SU-DHL-6 (cell line): ENCODE data around the gene ARPC2.
A peak's percentile ranks its signal among the peaks of the same experiment; 100 is the strongest.

Experiments
- H2AFZ ChIP-seq: fragments of 200-600 bp; sonication (generic); 2 replicates; pipeline ENCODE4 v1.6.1; 2014; ENCODE audit warnings: low read depth, mild to moderate bottlenecking, moderate library complexity, mixed read lengths, antibody characterized with exemption, low read length; ENCODE audit not compliant: severe bottlenecking
- H3F3A ChIP-seq: fragments of 200-600 bp; shearing (Covaris generic); 2 replicates; pipeline ENCODE4 v1.6.0; 2016; ENCODE audit warnings: antibody characterized with exemption, mild to moderate bottlenecking; ENCODE audit not compliant: insufficient read depth
- H3K27ac ChIP-seq: fragments of 200-600 bp; sonication (generic); 2 replicates; pipeline ENCODE4 v1.5.1; 2016; ENCODE audit warnings: low read depth, mild to moderate bottlenecking, low read length, moderate library complexity, mixed read lengths
- H3K27me3 ChIP-seq: fragments of 200-600 bp; sonication (generic), shearing (Covaris generic); 2 replicates; pipeline ENCODE4 v1.6.0; 2014; ENCODE audit warnings: mild to moderate bottlenecking, low read length
- H3K36me3 ChIP-seq: fragments of 200-600 bp; sonication (generic); 2 replicates; pipeline ENCODE4 v1.6.1; 2014; ENCODE audit warnings: mild to moderate bottlenecking, low read length, mixed read lengths
- H3K4me2 ChIP-seq: fragments of 300-600, 200-600 bp; shearing (Covaris generic), sonication (generic); 2 replicates; pipeline ENCODE4 v1.6.0; 2014; ENCODE audit warnings: low read length, low read depth, mild to moderate bottlenecking; ENCODE audit not compliant: poor library complexity, severe bottlenecking
- H3K4me3 ChIP-seq: fragments of 200-600 bp; sonication (generic); 2 replicates; pipeline ENCODE4 v1.5.1; 2014; ENCODE audit warnings: antibody characterized with exemption, low read length, mild to moderate bottlenecking, mixed read lengths; ENCODE audit not compliant: insufficient read depth, poor library complexity, severe bottlenecking
- H3K79me2 ChIP-seq: fragments of 200-600 bp; sonication (generic); 2 replicates; pipeline ENCODE4 v1.6.1; 2014; ENCODE audit warnings: mild to moderate bottlenecking, low read length, moderate library complexity; ENCODE audit not compliant: insufficient read depth
- H3K9ac ChIP-seq: fragments of 200-600 bp; sonication (generic); 2 replicates; pipeline ENCODE4 v1.7.0; 2014; ENCODE audit warnings: mild to moderate bottlenecking, low read length
- H3K9me2 ChIP-seq: fragments of 200-600 bp; sonication (generic); replicated peaks from 2 replicates; pipeline ENCODE4 v1.6.1; 2014; ENCODE audit warnings: low read length; ENCODE audit not compliant: insufficient read depth
- H3K9me3 ChIP-seq: fragments of 200-600 bp; sonication (generic); 2 replicates; pipeline ENCODE4 v1.6.1; 2014; ENCODE audit warnings: low read length, mixed read lengths; ENCODE audit not compliant: insufficient read depth
- H4K20me1 ChIP-seq: fragments of 200-600 bp; sonication (generic); 2 replicates; pipeline ENCODE4 v1.6.1; 2014; ENCODE audit warnings: low read depth, mild to moderate bottlenecking, antibody characterized with exemption, low read length, moderate library complexity, mixed read lengths
- CTCF ChIP-seq: fragments of 200-600 bp; sonication (generic); IDR thresholded peaks from one replicate; pipeline ENCODE4 v1.5.1; 2017; ENCODE audit warnings: antibody characterized with exemption, mild to moderate bottlenecking, low read length, moderate library complexity; ENCODE audit not compliant: insufficient read depth, poor library complexity, severe bottlenecking
- EZH2phosphoT487 ChIP-seq: fragments of 200-600 bp; sonication (generic), shearing (Covaris generic); conservative IDR thresholded peaks from 2 replicates; pipeline ENCODE4 v1.6.1; 2018; ENCODE audit warnings: mild to moderate bottlenecking, antibody characterized with exemption, low read length, moderate library complexity, mixed read lengths

Gene ARPC2

GRCh38 chr2:218228366-218229090, 11.5 kb downstream of the ARPC2 start:
- Histone ChIP-seq H3K9ac (no peak overlapping the region), H3K9me2 (no peaks in the 10 kb centered on the region), H3K4me3 (no peak overlapping the region), H2AFZ (no peak overlapping the region), H3K79me2 (peaks cover 64% of the 10 kb centered on the region), H4K20me1 (peaks cover 33% of the 10 kb centered on the region), H3K36me3 (peaks cover 65% of the 10 kb centered on the region), H3K4me2 (peak overlapping the region; percentile 6), H3K9me3 (no peaks in the 10 kb centered on the region), H3F3A (peaks cover 17% of the 10 kb centered on the region; the same call in 1 of the 2 replicates), H3K27ac (peak overlapping the region; percentile 68), H3K27me3 (no peaks in the 10 kb centered on the region)
- TF ChIP-seq CTCF (no peak), EZH2phosphoT487 (no peak)

- TF ChIP-seq CTCF (no peak), EZH2phosphoT487 (no peak)
- H3K9ac ChIP-seq, result no peak overlapping the region
- H3K4me2 ChIP-seq, result peak overlapping the region; percentile 6
- no peaks in the 10 kb centered on the region for H3K9me2 ChIP-seq
- peaks cover 13% of the 10 kb centered on the region; the same call in 1 of the 2 replicates for H3F3A ChIP-seq
- H3K9me3 ChIP-seq, result no peaks in the 10 kb centered on the region
- H4K20me1 ChIP-seq, result peaks cover 28% of the 10 kb centered on the region
- peak overlapping the region; percentile 68 for H3K27ac ChIP-seq
- peaks cover 62% of the 10 kb centered on the region for H3K36me3 ChIP-seq
- no peak overlapping the region for H2AFZ ChIP-seq
- H3K79me2 ChIP-seq, result peaks cover 56% of the 10 kb centered on the region
- no peaks in the 10 kb centered on the region for H3K27me3 ChIP-seq
- H3K4me3 ChIP-seq, result no peak overlapping the region
Measured at GRCh38 chr2:218229239-218229638, 12.2 kb downstream of the ARPC2 start.

GRCh38 chr2:218229851-218230250, 12.9 kb downstream of the ARPC2 start:
- peaks cover 50% of the 10 kb centered on the region for H3K79me2 ChIP-seq
- H3F3A ChIP-seq, result peaks cover 13% of the 10 kb centered on the region; the same call in 1 of the 2 replicates
- TF ChIP-seq EZH2phosphoT487 (no peak), CTCF (no peak)
- H3K9me3 ChIP-seq, result no peaks in the 10 kb centered on the region
- no peak overlapping the region for H2AFZ ChIP-seq
- no peaks in the 10 kb centered on the region for H3K27me3 ChIP-seq
- H3K27ac ChIP-seq, result peak overlapping the region; percentile 68
- H3K9ac ChIP-seq, result no peak overlapping the region
- no peaks in the 10 kb centered on the region for H3K9me2 ChIP-seq
- H3K4me3 ChIP-seq, result no peak overlapping the region
- peaks cover 22% of the 10 kb centered on the region for H4K20me1 ChIP-seq
- H3K4me2 ChIP-seq, result peak overlapping the region; percentile 6
- H3K36me3 ChIP-seq, result peaks cover 60% of the 10 kb centered on the region
